GM13977 (cell line): ENCODE results near the gene ALX4.
A peak's percentile ranks its signal among the peaks of the same experiment; 100 is the strongest.

Source experiments
- DNase-seq: peaks from one replicate; pipeline ENCODE4 v3.0.0; 2012; ENCODE audit warnings: low spot score
- CTCF ChIP-seq: IDR thresholded peaks from 2 replicates; pipeline ENCODE4 v1.5.1; 2012; ENCODE audit warnings: mild to moderate bottlenecking, control low read depth; ENCODE audit not compliant: insufficient read depth; ENCODE audit errors: extremely low read depth, missing control alignments
- in situ Hi-C: fragments of 300-500 bp; cut with MboI; formaldehyde crosslinking; loops from one replicate; pipeline ENCODE4 v1.12.0; 2022; ENCODE audit warnings: low sequenced_read_pairs, low pct_unique_long_range_greater_than_20kb, mixed read lengths, inconsistent platforms; ENCODE audit not compliant: unreplicated experiment

Gene ALX4

GRCh38 chr11:44288133-44288526, 21.8 kb downstream of the ALX4 start:
- no peak for DNase-seq
- in situ Hi-C loops: loop anchor here (10.0 kb wide), 1 partner anchor 257 kb away; no protein-coding TSS in a partner anchor
- no peak for TF ChIP-seq CTCF

DNA sequence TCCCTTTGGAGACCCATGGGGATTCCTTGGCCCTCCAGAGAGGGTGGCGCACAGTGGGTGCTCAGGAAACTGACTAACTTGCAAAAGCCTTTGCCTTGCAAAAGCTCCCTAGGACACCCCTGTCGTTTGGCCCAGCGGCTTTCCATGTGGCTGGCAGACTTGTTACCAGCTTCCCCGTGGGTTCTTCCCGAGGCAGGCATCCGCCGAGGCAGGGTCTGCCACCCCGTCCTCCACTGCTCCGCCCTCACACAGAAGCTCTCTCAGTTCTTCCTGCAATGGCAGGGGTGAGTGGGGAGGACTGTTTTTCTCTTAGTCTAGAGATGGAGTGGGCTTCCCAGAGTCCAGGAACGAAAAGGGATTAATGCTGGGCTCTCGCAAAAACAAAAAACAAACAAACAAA, 23.0 kb downstream of the ALX4 start:
- in situ Hi-C loops: loop anchor here (10.0 kb wide), 1 partner anchor 258 kb away; no protein-coding TSS in a partner anchor
- TF ChIP-seq CTCF: no peak
- no peak for DNase-seq

DNA sequence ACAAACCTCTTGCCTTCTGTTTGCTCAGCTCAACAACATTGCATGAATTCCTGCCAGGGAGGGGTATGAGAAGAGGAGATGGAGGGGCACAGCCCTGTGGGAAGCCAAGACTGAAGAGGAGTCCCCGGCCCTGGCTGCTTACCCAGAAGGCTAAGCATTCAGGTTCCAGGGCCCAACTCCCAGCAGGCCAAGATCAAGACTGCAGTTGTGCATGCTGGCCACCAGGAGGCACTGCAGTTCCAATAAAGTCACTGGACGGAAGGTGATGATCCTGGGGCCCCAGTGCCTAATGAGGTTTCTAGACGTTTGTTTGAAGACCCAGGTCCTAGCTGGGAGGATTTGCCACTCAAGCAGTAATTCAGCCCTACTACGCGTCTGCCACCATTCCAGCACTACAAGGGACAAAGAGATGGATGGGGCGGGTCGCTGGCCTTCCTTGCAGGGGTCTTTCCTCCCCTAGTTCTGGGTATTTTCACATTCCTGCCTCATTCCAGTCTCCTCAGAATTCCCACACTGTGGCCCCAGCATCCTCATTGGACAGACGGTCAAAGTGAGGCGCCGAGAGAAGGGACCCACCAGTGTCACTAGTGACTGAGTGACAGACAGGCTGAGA, 23.6 kb downstream of the ALX4 start:
- peak; percentile 87 for DNase-seq
- TF ChIP-seq CTCF: peak; percentile 99
- in situ Hi-C loops: loop anchor here (10.0 kb wide), 1 partner anchor 258 kb away; no protein-coding TSS in a partner anchor

GRCh38 chr11:44285756-44286155, 24.2 kb downstream of the ALX4 start:
- DNase-seq: no peak
- in situ Hi-C loops: loop anchor here (10.0 kb wide), 1 partner anchor 259 kb away; no protein-coding TSS in a partner anchor
- TF ChIP-seq CTCF: no peak

DNA sequence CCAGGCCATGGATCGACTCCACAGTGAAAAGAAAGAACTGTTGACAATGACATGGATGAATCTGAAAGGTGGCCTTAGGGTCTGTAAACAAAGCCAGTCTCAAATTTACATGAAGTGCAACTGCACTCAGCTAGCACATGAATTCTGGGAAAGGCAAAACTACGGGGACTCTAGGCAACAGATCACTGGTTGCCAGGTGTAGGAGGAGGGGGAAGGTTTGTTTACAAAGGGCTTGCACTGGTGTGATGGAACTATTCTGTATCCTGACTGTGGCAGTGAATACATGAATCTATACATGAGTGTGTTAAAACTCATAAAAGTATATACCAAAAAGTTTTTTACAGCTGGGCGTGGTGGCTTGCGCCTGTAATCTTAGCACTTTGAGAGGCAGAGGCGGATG, 27.3 kb downstream of the ALX4 start:
- DNase-seq: no peak
- in situ Hi-C loops: loop anchor here (10.0 kb wide), 1 partner anchor 262 kb away; no protein-coding TSS in a partner anchor
- TF ChIP-seq CTCF: no peak

GRCh38 chr11:44281151-44281550, 28.8 kb downstream of the ALX4 start:
- in situ Hi-C loops: loop anchor here (10.0 kb wide), 1 partner anchor 264 kb away; no protein-coding TSS in a partner anchor
- no peak for TF ChIP-seq CTCF
- no peak for DNase-seq
